Epithelial cell of prostate (primary cell): Measurements from ENCODE around the gene KLHL18.
"Not testable (repeated sequence)": the region's sequence is repeated elsewhere in the genome, so short reads cannot be mapped to it uniquely, and the experiment has no call there.

Experiments
- DNase-seq: peaks from one replicate; pipeline ENCODE4 v3.0.0-alpha.2; 2011; ENCODE audit warnings: low read depth, low spot score
- H3K27ac ChIP-seq: fragments of 450-650 bp; 2 replicates; pipeline ENCODE4 v1.5.1; 2017; ENCODE audit warnings: mild to moderate bottlenecking

KLHL18 gene

GRCh38 chr3:47309231-47309630 is 26.5 kb downstream of the KLHL18 start:
- not testable (repeated sequence) for H3K27ac ChIP-seq, DNase-seq

- no peak for DNase-seq
Observed at GRCh38 chr3:47310391-47310790, 27.6 kb downstream of the KLHL18 start.

DNA sequence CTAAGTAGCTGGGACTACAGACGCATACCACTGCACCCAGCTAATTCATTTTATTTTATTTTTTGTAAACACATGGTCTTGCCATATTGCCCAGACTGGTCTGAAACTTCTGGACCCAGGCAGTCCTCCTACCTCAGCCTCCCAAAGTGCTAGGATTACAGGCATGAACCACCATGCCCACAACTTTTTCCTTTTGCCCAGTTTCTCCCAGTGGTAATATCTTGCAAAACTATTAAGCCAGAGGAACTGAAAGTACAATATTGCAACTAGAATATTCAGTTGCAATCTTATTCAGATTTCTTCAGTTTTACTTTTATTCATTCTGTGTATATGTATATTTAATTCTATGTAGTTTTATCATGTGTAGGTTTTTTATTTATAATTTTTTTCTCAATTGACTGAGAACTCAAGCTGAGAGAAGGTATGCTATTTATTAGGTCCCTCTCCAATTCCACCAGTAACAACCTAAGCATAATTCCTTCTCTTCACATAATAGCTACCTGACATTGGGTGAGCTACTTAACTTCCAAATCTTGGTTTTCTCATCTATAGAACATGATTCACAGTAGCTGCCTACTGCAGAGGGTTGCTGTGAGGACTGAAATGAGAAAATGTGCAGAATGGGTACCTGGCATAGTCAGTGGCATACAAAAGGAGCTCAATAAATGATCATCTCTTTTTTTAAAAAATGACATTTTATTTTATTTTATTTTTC is 30.8 kb downstream of the KLHL18 start:
- no peak overlapping the region for H3K27ac ChIP-seq

More at GRCh38 chr3:47310391-47310790, 27.6 kb downstream of the KLHL18 start:
- H3K27ac ChIP-seq: no peak overlapping the region

DNA sequence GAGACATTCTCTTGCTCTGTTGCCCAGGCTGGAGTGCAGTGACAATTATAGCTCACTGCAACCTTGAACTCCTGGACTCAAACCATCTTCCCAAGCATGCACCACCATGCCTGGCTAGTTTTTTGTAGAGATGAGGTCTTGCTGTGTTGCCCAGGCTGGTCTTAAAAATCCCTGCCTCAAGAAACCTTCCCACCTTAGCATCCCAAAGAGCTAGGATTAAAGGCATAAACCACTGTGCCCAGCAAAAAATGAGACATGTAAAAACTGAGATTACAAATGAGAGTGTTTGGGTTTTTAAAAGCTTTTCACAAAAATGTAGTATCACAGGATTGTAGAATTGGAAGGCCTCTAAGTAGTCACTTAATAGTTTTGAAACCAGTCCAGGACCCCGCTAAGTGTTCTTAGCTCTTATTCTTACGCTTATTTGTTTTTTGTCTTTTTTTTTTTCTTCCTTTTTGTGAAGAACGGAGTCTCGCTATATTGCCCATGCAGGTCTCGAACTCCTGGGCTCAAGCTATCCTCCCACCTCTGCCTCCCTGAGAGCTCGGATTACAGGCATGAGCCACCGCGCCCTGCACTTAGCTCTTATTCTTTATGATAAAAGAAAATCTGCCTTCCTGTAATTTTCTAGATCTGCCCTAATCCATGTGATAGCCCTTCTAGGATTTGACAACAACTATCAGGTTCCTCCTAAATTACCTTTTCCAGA is 31.5 kb downstream of the KLHL18 start:
- H3K27ac ChIP-seq: no peak overlapping the region

More for the DNA sequence above, 30.8 kb downstream of the KLHL18 start:
- DNase-seq: no peak

GRCh38 chr3:47315069-47315647 is 32.4 kb downstream of the KLHL18 start:
- DNase-seq: no peak
- no peak overlapping the region for H3K27ac ChIP-seq

More for the DNA sequence above, 31.5 kb downstream of the KLHL18 start:
- DNase-seq: no peak

GRCh38 chr3:47316151-47316550 is 33.4 kb downstream of the KLHL18 start:
- not testable (repeated sequence) for H3K27ac ChIP-seq, DNase-seq

DNA sequence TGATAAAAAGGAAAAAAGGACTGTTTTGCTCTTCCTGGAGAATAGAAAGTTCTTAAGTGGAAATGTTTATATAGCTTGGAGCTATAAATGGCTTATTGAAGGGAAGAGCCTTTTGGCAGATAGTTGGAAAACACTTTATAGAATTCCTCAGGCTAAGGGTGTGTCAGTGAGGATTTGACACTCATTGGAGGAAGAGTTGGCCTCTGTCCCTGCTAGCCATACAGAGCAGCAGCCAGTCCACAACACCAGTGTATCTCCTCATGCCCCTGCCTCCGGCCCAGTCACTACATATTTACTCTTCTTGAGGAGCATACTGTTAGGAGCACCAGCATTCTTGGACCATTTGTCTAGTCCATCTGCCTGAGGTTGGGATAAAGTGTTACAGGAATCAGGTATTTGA is 36.2 kb downstream of the KLHL18 start:
- DNase-seq: no peak
- no peak overlapping the region for H3K27ac ChIP-seq

- DNase-seq: no peak
- H3K27ac ChIP-seq: no peak overlapping the region
Observed at GRCh38 chr3:47319956-47320355, 37.2 kb downstream of the KLHL18 start.

- peak; percentile 31 for DNase-seq
- H3K27ac ChIP-seq: peak overlapping the region; percentile 48
Observed at GRCh38 chr3:47323431-47324277, 40.9 kb downstream of the KLHL18 start.

GRCh38 chr3:47324278-47324865 is 41.6 kb downstream of the KLHL18 start:
- no peak for DNase-seq
- H3K27ac ChIP-seq: peak overlapping the region; percentile 48

GRCh38 chr3:47333907-47334306 is 51.2 kb downstream of the KLHL18 start:
- DNase-seq: no peak
- H3K27ac ChIP-seq: no peak overlapping the region

DNA sequence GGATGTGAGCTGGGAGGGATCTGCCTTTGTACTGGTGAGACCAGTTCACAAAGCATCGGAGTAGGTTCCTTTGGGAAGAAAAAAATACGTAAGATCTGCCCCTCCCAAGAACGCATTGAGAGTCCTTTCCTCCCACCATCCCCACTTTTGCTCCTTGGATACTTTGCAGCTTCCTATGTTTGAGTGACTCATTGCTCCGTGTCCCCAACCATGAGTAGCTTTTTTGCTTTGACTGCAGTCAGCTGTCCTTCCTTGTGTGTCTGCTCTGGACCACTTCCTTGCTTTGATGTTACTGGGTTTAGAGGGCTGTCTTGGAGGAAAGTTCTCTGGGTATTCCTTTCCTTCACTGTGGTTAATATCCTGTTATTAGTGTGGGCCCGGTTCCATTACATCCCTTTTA is 54.9 kb downstream of the KLHL18 start:
- DNase-seq: no peak
- no peak overlapping the region for H3K27ac ChIP-seq

- DNase-seq: no peak
- H3K27ac ChIP-seq: no peak overlapping the region
Observed at GRCh38 chr3:47339951-47340350, 57.2 kb downstream of the KLHL18 start.

DNA sequence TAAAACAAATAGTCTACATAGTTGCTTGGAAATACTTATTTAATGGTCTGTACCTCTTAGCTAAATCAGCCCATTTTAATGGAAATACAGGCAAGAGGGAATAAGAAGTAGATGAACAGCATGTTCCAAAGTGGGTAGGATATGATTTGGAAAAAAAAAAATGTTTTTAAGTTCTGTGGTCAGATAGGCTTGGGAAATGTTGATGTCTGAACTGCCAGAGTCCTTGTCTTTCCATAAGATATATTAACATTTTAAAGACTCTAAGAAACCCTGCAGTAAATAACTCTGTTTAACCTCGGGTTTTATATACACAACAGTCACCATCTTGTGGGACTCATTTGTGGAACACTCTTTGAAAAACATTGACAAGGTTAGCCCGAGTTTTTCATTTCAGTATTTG is 58.1 kb downstream of the KLHL18 start:
- DNase-seq: no peak
- H3K27ac ChIP-seq: no peak overlapping the region

GRCh38 chr3:47342151-47342550 is 59.4 kb downstream of the KLHL18 start:
- H3K27ac ChIP-seq: no peak overlapping the region
- DNase-seq: no peak

GRCh38 chr3:47342812-47343211 is 60.1 kb downstream of the KLHL18 start:
- H3K27ac ChIP-seq: no peak overlapping the region
- no peak for DNase-seq

GRCh38 chr3:47343471-47343971 is 60.8 kb downstream of the KLHL18 start:
- H3K27ac ChIP-seq: no peak overlapping the region
- no peak for DNase-seq

- H3K27ac ChIP-seq: no peak overlapping the region
- DNase-seq: no peak
Observed at GRCh38 chr3:47344971-47345370, 62.2 kb downstream of the KLHL18 start.

GRCh38 chr3:47347217-47347801 is 64.6 kb downstream of the KLHL18 start:
- H3K27ac ChIP-seq: peak overlapping the region; percentile 73
- no peak for DNase-seq
